Neural crest cell (in vitro differentiated cells): ENCODE results near the gene SLC22A14. TPM values are rescaled to one million over a fixed set of nuclear protein-coding genes. Genes with fewer than 3 reads are reported as not detected.

Source experiments
- DNase-seq: peaks from one replicate; pipeline ENCODE4 v3.0.0; 2021; ENCODE audit warnings: low read depth, mixed read lengths, low spot score
- H3K27ac Mint-ChIP-seq: one replicate; pipeline ENCODE4 v1.8.0; 2021; ENCODE audit warnings: mild to moderate bottlenecking, mixed read lengths; ENCODE audit not compliant: unreplicated experiment
- H3K27me3 Mint-ChIP-seq: 2 replicates; pipeline ENCODE4 v1.8.0; 2021; ENCODE audit warnings: low read depth, mild to moderate bottlenecking, mixed read lengths
- H3K36me3 Mint-ChIP-seq: 2 replicates; pipeline ENCODE4 v1.8.0; 2021; ENCODE audit warnings: low read depth, mild to moderate bottlenecking, mixed read lengths
- H3K4me1 Mint-ChIP-seq: 2 replicates; pipeline ENCODE4 v1.8.0; 2021; ENCODE audit warnings: mixed read lengths
- H3K4me3 Mint-ChIP-seq: one replicate; pipeline ENCODE4 v1.8.0; 2021; ENCODE audit warnings: mild to moderate bottlenecking, mixed read lengths
- H3K9me3 Mint-ChIP-seq: 2 replicates; pipeline ENCODE4 v1.8.0; 2021; ENCODE audit warnings: mixed read lengths
- CTCF ChIP-seq: fragments of 200-600 bp; sonication (generic); conservative IDR thresholded peaks from 2 replicates; pipeline ENCODE4 v1.5.0; 2021; ENCODE audit warnings: antibody characterized with exemption, mild to moderate bottlenecking
- total RNA-seq: library from RNA; stranded (reverse); gene quantifications from 2 replicates; pipeline ENCODE4 v1.2.1, GENCODE V29; 2021

Gene SLC22A14
- total RNA-seq, 1 donor from 2014 or later, result not detected

- peaks cover 5% of the 10 kb centered on the region for H3K4me1 Mint-ChIP-seq
- peaks cover 2% of the 10 kb centered on the region for H3K36me3 Mint-ChIP-seq
- no peaks in the 10 kb centered on the region for H3K9me3 Mint-ChIP-seq
- no peak for TF ChIP-seq CTCF
- H3K27me3 Mint-ChIP-seq, result no peaks in the 10 kb centered on the region
- DNase-seq, result no peak
- no peak overlapping the region for H3K27ac Mint-ChIP-seq
- H3K4me3 Mint-ChIP-seq, result no peak overlapping the region
These were observed 11.5 kb upstream of the SLC22A14 start for GRCh38 chr3:38270606-38271005.

- Mint-ChIP-seq H3K36me3 (peaks cover 2% of the 10 kb centered on the region), H3K27me3 (no peaks in the 10 kb centered on the region), H3K4me1 (peaks cover 5% of the 10 kb centered on the region), H3K4me3 (no peak overlapping the region), H3K27ac (peak overlapping the region; percentile 43), H3K9me3 (no peaks in the 10 kb centered on the region)
- no peak for TF ChIP-seq CTCF
- DNase-seq, result no peak
These were observed 10.5 kb upstream of the SLC22A14 start for GRCh38 chr3:38271553-38271952.

GRCh38 chr3:38274864-38275649, 7.0 kb upstream of the SLC22A14 start:
- peaks cover 5% of the 10 kb centered on the region for H3K4me1 Mint-ChIP-seq
- no peaks in the 10 kb centered on the region for H3K27me3 Mint-ChIP-seq
- no peak overlapping the region for H3K4me3 Mint-ChIP-seq
- TF ChIP-seq CTCF, result no peak
- no peaks in the 10 kb centered on the region for H3K9me3 Mint-ChIP-seq
- H3K27ac Mint-ChIP-seq, result peak overlapping the region; percentile 78
- no peak for DNase-seq
- H3K36me3 Mint-ChIP-seq, result peaks cover 2% of the 10 kb centered on the region

- H3K4me1 Mint-ChIP-seq, result peaks cover 5% of the 10 kb centered on the region
These were observed 6.4 kb upstream of the SLC22A14 start for GRCh38 chr3:38275658-38276057.

GRCh38 chr3:38276081-38276916, 5.8 kb upstream of the SLC22A14 start:
- no peak overlapping the region for H3K27ac Mint-ChIP-seq
- H3K9me3 Mint-ChIP-seq, result no peaks in the 10 kb centered on the region
- H3K4me3 Mint-ChIP-seq, result no peak overlapping the region
- H3K27me3 Mint-ChIP-seq, result no peaks in the 10 kb centered on the region
- no peak for TF ChIP-seq CTCF
- H3K4me1 Mint-ChIP-seq, result peaks cover 5% of the 10 kb centered on the region
- no peak for DNase-seq
- H3K36me3 Mint-ChIP-seq, result no peaks in the 10 kb centered on the region

More at GRCh38 chr3:38275658-38276057, 6.4 kb upstream of the SLC22A14 start:
- no peak overlapping the region for H3K4me3 Mint-ChIP-seq
- DNase-seq, result no peak
- H3K9me3 Mint-ChIP-seq, result no peaks in the 10 kb centered on the region
- no peak for TF ChIP-seq CTCF
- H3K27me3 Mint-ChIP-seq, result no peaks in the 10 kb centered on the region
- peaks cover 2% of the 10 kb centered on the region for H3K36me3 Mint-ChIP-seq
- peak overlapping the region; percentile 57 for H3K27ac Mint-ChIP-seq
